Vagina (tissue), 2 donors: Measurements from ENCODE around the gene COX7A2. TPM values are rescaled to one million over a fixed set of nuclear protein-coding genes. Genes with fewer than 3 reads are reported as not detected.

Experiments
- DNase-seq, 2 donors: peaks; one replicate each; pipeline ENCODE4 v3.0.0-alpha.2; 2017; ENCODE audit errors: extremely low spot score in 2 of 2
- H3K27ac ChIP-seq: fragments of 200-600 bp; sonication (generic); one replicate; pipeline ENCODE4 v1.5.1; 2019
- H3K27me3 ChIP-seq: fragments of 200-600 bp; sonication (generic); one replicate; pipeline ENCODE4 v1.5.1; 2019
- H3K36me3 ChIP-seq, 2 donors: fragments of 200-600 bp; sonication (generic); one replicate each; pipeline ENCODE4 v1.5.1; 2017 to 2019
- H3K4me1 ChIP-seq: fragments of 200-600 bp; sonication (generic); one replicate; pipeline ENCODE4 v1.5.1; 2019
- H3K4me3 ChIP-seq, 2 donors: fragments of 200-600 bp; sonication (generic); 1 replicate in 1 of 2; 2 replicates in 1 of 2; pipeline ENCODE4 v1.5.1; 2016 to 2019
- H3K9me3 ChIP-seq: fragments of 200-600 bp; sonication (generic); one replicate; pipeline ENCODE4 v1.5.1; 2019
- CTCF ChIP-seq, 3 experiments: fragments of 450-650 bp in 2 of 3; fragments of 200-600 bp in 1 of 3; sonication (generic) in 1 of 3; IDR thresholded peaks; one replicate each; pipeline ENCODE4 v1.5.1; 2017 to 2019; ENCODE audit warnings: antibody characterized with exemption in 3 of 3, mild to moderate bottlenecking in 2 of 3, moderate library complexity in 2 of 3
- POLR2A ChIP-seq, 2 donors: fragments of 450-650 bp; IDR thresholded peaks; one replicate each; pipeline ENCODE4 v1.6.1; 2017; ENCODE audit warnings: antibody characterized with exemption in 2 of 2, mild to moderate bottlenecking in 2 of 2, moderate library complexity in 2 of 2
- POLR2AphosphoS5 ChIP-seq, 2 donors: sonication (generic); formaldehyde crosslinking; IDR thresholded peaks; one replicate each; pipeline ENCODE4 v1.9.0; 2017; ENCODE audit warnings: antibody characterized with exemption in 2 of 2, mild to moderate bottlenecking in 2 of 2, low read depth in 1 of 2; ENCODE audit not compliant: insufficient read depth in 1 of 2
- intact Hi-C: fragments of 100-400 bp; cut with DNase I; formaldehyde crosslinking; loops from one replicate; pipeline ENCODE4 v1.15.1; 2023
- total RNA-seq: library from RNA; depleted of rRNA; stranded (reverse); fragments of >200 nt; gene quantifications from one replicate; pipeline ENCODE4 v1.2.3, GENCODE V29; 2016

The COX7A2 gene
- total RNA-seq, 1 donor from 2014 or later: 286 TPM

GRCh38 chr6:75284632-75285282 is 41.2 kb upstream of the COX7A2 start, which contains the start of gene TMEM30A:
Gene TMEM30A (minus strand): TSS chr6:75284792. CDS start chr6:75284638, 154 bp downstream.
- Histone ChIP-seq H3K4me1 (peaks cover 55% of the 10 kb centered on the region), H3K9me3 (no peaks in the 10 kb centered on the region), H3K36me3 (no peaks in the 10 kb centered on the region), H3K27ac (peak within 1 kb of the TSS; percentile 72), H3K27me3 (no peaks in the 10 kb centered on the region), H3K4me3 (peak within 1 kb of the TSS; percentile 60 to 80)
- DNase-seq: peak; percentile 98 to 99
- no peak for TF ChIP-seq CTCF (IDR thresholded peaks at IDR 0.05)
- TF ChIP-seq POLR2A (IDR thresholded peaks at IDR 0.05): peak; percentile 18 to 81
- TF ChIP-seq POLR2AphosphoS5 (IDR thresholded peaks at IDR 0.05; ENCODE audit: insufficient read depth in 1 of 2, low read depth in 1 of 2): peak; percentile 89 to 96
- intact Hi-C loops: no loop called here

GRCh38 chr6:75283907-75284631 is 40.5 kb upstream of the COX7A2 start:
- no peaks in the 10 kb centered on the region for H3K9me3 ChIP-seq
- H3K4me3 ChIP-seq: peak overlapping the region; percentile 60 to 80
- DNase-seq: no peak
- H3K27me3 ChIP-seq: no peaks in the 10 kb centered on the region
- H3K4me1 ChIP-seq: peaks cover 62% of the 10 kb centered on the region
- H3K36me3 ChIP-seq: no peaks in the 10 kb centered on the region
- TF ChIP-seq CTCF (IDR thresholded peaks at IDR 0.05) (no peak), POLR2A (IDR thresholded peaks at IDR 0.05) (no peak), POLR2AphosphoS5 (IDR thresholded peaks at IDR 0.05; ENCODE audit: insufficient read depth in 1 of 2, low read depth in 1 of 2) (no peak)
- intact Hi-C loops: no loop called here
- peak overlapping the region; percentile 72 for H3K27ac ChIP-seq

- Histone ChIP-seq H3K27ac (no peak overlapping the region), H3K4me1 (peaks cover 74% of the 10 kb centered on the region), H3K4me3 (peak overlapping the region; percentile 20 to 60), H3K9me3 (no peaks in the 10 kb centered on the region), H3K27me3 (no peaks in the 10 kb centered on the region), H3K36me3 (no peaks in the 10 kb centered on the region)
- intact Hi-C loops: no loop called here
- TF ChIP-seq POLR2AphosphoS5 (IDR thresholded peaks at IDR 0.05; ENCODE audit: insufficient read depth in 1 of 2, low read depth in 1 of 2) (no peak), POLR2A (IDR thresholded peaks at IDR 0.05) (no peak), CTCF (IDR thresholded peaks at IDR 0.05) (no peak)
- no peak for DNase-seq
Observed at GRCh38 chr6:75282706-75283105, 39.1 kb upstream of the COX7A2 start.

GRCh38 chr6:75281653-75282052 is 38.1 kb upstream of the COX7A2 start:
- H3K9me3 ChIP-seq: no peaks in the 10 kb centered on the region
- no peaks in the 10 kb centered on the region for H3K27me3 ChIP-seq
- no peak overlapping the region for H3K4me3 ChIP-seq
- no peak for DNase-seq
- H3K36me3 ChIP-seq: no peaks in the 10 kb centered on the region
- intact Hi-C loops: no loop called here
- no peak for TF ChIP-seq POLR2AphosphoS5 (IDR thresholded peaks at IDR 0.05; ENCODE audit: insufficient read depth in 1 of 2, low read depth in 1 of 2)
- TF ChIP-seq CTCF (IDR thresholded peaks at IDR 0.05): no peak
- no peak for TF ChIP-seq POLR2A (IDR thresholded peaks at IDR 0.05)
- H3K27ac ChIP-seq: no peak overlapping the region
- peaks cover 77% of the 10 kb centered on the region for H3K4me1 ChIP-seq
